Naive thymus-derived CD4-positive, alpha-beta T cell (primary cell): ENCODE measurements around the gene RNASEH2A. TPM values are rescaled to one million over a fixed set of nuclear protein-coding genes. Genes with fewer than 3 reads are reported as not detected.
"Not testable (repeated sequence)": the region's sequence is repeated elsewhere in the genome, so short reads cannot be mapped to it uniquely, and the experiment has no call there.

Experiments
- ATAC-seq: fragments of 150-1000 bp; cut with Tn5 transposase; 2 replicates; pipeline ENCODE4 v1.10.0; 2021; ENCODE audit warnings: mild to moderate bottlenecking, moderate library complexity
- CTCF ChIA-PET: fragments of 350-600 bp; sonication (Branson Sonifier 250); formaldehyde crosslinking; loops from one replicate; lab custom pipeline; 2021; ENCODE audit warnings: antibody characterized with exemption; lab: Charles Lee
- POLR2A ChIA-PET: fragments of 350-600 bp; sonication (Branson Sonifier 250); formaldehyde crosslinking; loops from one replicate; lab custom pipeline; 2021; ENCODE audit warnings: antibody characterized with exemption, inconsistent platforms; lab: Charles Lee
- DNase-seq, 9 donors: peaks; one replicate each; pipeline versions ENCODE4 v3.0.0 to v3.0.0-alpha.2; 2020 to 2022; ENCODE audit warnings: mixed read lengths in 1 of 9
- H3K27ac ChIP-seq: one replicate; pipeline ENCODE4 v1.7.0; 2013; ENCODE audit warnings: mild to moderate bottlenecking, low read depth, low read length, moderate library complexity
- H3K27me3 ChIP-seq, 2 donors: one replicate each; pipeline ENCODE4 v1.7.0; 2013; ENCODE audit warnings: low read length in 2 of 2, mild to moderate bottlenecking in 2 of 2, moderate library complexity in 2 of 2; ENCODE audit not compliant: control insufficient read depth in 2 of 2, insufficient read depth in 2 of 2
- H3K36me3 ChIP-seq, 3 experiments: 1 replicate in 2 of 3; 2 replicates in 1 of 3; pipeline ENCODE4 v1.7.0; 2013; ENCODE audit warnings: low read length in 3 of 3, mild to moderate bottlenecking in 3 of 3, moderate library complexity in 1 of 3; ENCODE audit not compliant: insufficient read depth in 3 of 3, control insufficient read depth in 2 of 3
- H3K4me1 ChIP-seq, 2 donors: one replicate each; pipeline ENCODE4 v1.7.0; 2013; ENCODE audit warnings: low read length in 2 of 2, mild to moderate bottlenecking in 2 of 2, moderate library complexity in 1 of 2; ENCODE audit not compliant: control insufficient read depth in 2 of 2, insufficient read depth in 2 of 2
- H3K4me3 ChIP-seq: 2 replicates; pipeline ENCODE4 v1.7.0; 2013; ENCODE audit warnings: mild to moderate bottlenecking, low read length
- H3K9me3 ChIP-seq, 3 experiments: 1 replicate in 2 of 3; 2 replicates in 1 of 3; pipeline ENCODE4 v1.7.0; 2013; ENCODE audit warnings: low read length in 3 of 3; ENCODE audit not compliant: control insufficient read depth in 2 of 3
- H3K27ac Mint-ChIP-seq, 9 donors: one replicate each; pipeline ENCODE4 v1.8.0; 2020 to 2022; ENCODE audit warnings: mixed read lengths in 9 of 9, mild to moderate bottlenecking in 8 of 9, moderate library complexity in 5 of 9, inconsistent platforms in 2 of 9
- H3K27me3 Mint-ChIP-seq, 5 donors: one replicate each; pipeline ENCODE4 v1.8.0; 2021 to 2022; ENCODE audit warnings: mixed read lengths in 5 of 5, mild to moderate bottlenecking in 1 of 5
- H3K36me3 Mint-ChIP-seq, 5 donors: one replicate each; pipeline ENCODE4 v1.8.0; 2020 to 2022; ENCODE audit warnings: mixed read lengths in 5 of 5, mild to moderate bottlenecking in 3 of 5, inconsistent platforms in 1 of 5
- H3K4me1 Mint-ChIP-seq, 7 donors: one replicate each; pipeline ENCODE4 v1.8.0; 2020 to 2022; ENCODE audit warnings: mixed read lengths in 7 of 7, mild to moderate bottlenecking in 3 of 7, inconsistent platforms in 1 of 7
- H3K4me3 Mint-ChIP-seq, 10 donors: one replicate each; pipeline ENCODE4 v1.8.0; 2020 to 2022; ENCODE audit warnings: mild to moderate bottlenecking in 10 of 10, mixed read lengths in 10 of 10, moderate library complexity in 6 of 10, inconsistent platforms in 2 of 10
- H3K9me3 Mint-ChIP-seq, 11 donors: one replicate each; pipeline ENCODE4 v1.8.0; 2020 to 2022; ENCODE audit warnings: mixed read lengths in 11 of 11, mild to moderate bottlenecking in 4 of 11, inconsistent platforms in 1 of 11, moderate library complexity in 1 of 11
- intact Hi-C, 2 donors: fragments of 100-400 bp; cut with micrococcal nuclease; formaldehyde crosslinking; loops; one replicate each; pipeline ENCODE4 v1.15.1; 2023
- polyA plus RNA-seq, 2 donors: library from polyadenylated mRNA; unstranded; fragments of 300-500 nt; fragmentation: Illumina TruSeq; gene quantifications; one replicate each; pipeline ENCODE4 v1.2.3, GENCODE V29; 2021
- total RNA-seq, 6 experiments: library from RNA in 5 of 6; stranded (reverse) in 5 of 6; gene quantifications; 1 replicate in 5 of 6; 2 replicates in 1 of 6; pipeline ENCODE4 v1.2.3 and lab custom pipeline; 2021 to 2026

The RNASEH2A gene
- total and polyA plus RNA-seq, 7 experiments from 2014 or later: 1.6 to 30.9 (median 12.8) TPM

GRCh38 chr19:12804051-12804450 lies 2.3 kb upstream of the RNASEH2A start:
- no peak for DNase-seq
- peaks cover 0 to 23% (median 5%) of the 10 kb centered on the region in 3 experiments for H3K36me3 ChIP-seq
- POLR2A ChIA-PET: interaction anchor here (1.6 to 5.1 kb wide), 3 partner anchors 12 to 26 kb away, joined by 5 to 31 read pairs (median 27); partner anchors contain the start of gene JUNB
- no peak overlapping the region for H3K27ac ChIP-seq
- no peaks in the 10 kb centered on the region for H3K27me3 ChIP-seq
- peaks cover 15 to 42% (median 35%) of the 10 kb centered on the region in 7 donors for H3K4me1 Mint-ChIP-seq
- H3K27me3 Mint-ChIP-seq: peaks cover 0 to 6% (median 0%) of the 10 kb centered on the region in 5 donors
- peaks cover 0 to 1% (median 0%) of the 10 kb centered on the region in 11 donors for H3K9me3 Mint-ChIP-seq
- CTCF ChIA-PET: interaction anchor here (1.4 kb wide), 1 partner anchor 44 kb away, joined by 5 read pairs; no protein-coding TSS in a partner anchor
- peaks cover 26 to 28% of the 10 kb centered on the region in 2 donors for H3K4me1 ChIP-seq
- intact Hi-C loops: loop anchor here in 1 of 2 donors (5.0 kb wide), 1 partner anchor 33 kb away; the partner anchor contains the start of gene MAST1
- no peaks in the 10 kb centered on the region for H3K9me3 ChIP-seq
- no peak overlapping the region for H3K27ac Mint-ChIP-seq
- peak overlapping the region in 2 of 10 donors; percentile 14 to 64 for H3K4me3 Mint-ChIP-seq
- ATAC-seq: no peak
- H3K36me3 Mint-ChIP-seq: peaks cover 0 to 9% (median 3%) of the 10 kb centered on the region in 5 donors
- no peak overlapping the region for H3K4me3 ChIP-seq

- H3K36me3 Mint-ChIP-seq: peaks cover 0 to 17% (median 6%) of the 10 kb centered on the region in 5 donors
- H3K27ac ChIP-seq: no peak overlapping the region
- H3K4me3 ChIP-seq: no peak overlapping the region
- H3K4me1 Mint-ChIP-seq: no peaks in the 10 kb centered on the region
- H3K4me3 Mint-ChIP-seq: no peak overlapping the region
- no peaks in the 10 kb centered on the region for H3K27me3 Mint-ChIP-seq
- peaks cover 0 to 10% (median 0%) of the 10 kb centered on the region in 3 experiments for H3K36me3 ChIP-seq
- ATAC-seq: no peak
- no peak overlapping the region for H3K27ac Mint-ChIP-seq
- no peak for DNase-seq
- ChIA-PET POLR2A (no interaction called here), CTCF (interaction anchor here (0.8 kb wide), 1 partner anchor 58 kb away, joined by 3 read pairs; no protein-coding TSS in a partner anchor)
- H3K9me3 ChIP-seq: no peaks in the 10 kb centered on the region
- intact Hi-C loops: no loop called here
- no peaks in the 10 kb centered on the region for H3K27me3 ChIP-seq
- H3K4me1 ChIP-seq: no peaks in the 10 kb centered on the region
- no peaks in the 10 kb centered on the region for H3K9me3 Mint-ChIP-seq
These were observed 8.7 kb downstream of the RNASEH2A start for GRCh38 chr19:12815088-12815487.

GRCh38 chr19:12817188-12817587 lies 10.8 kb downstream of the RNASEH2A start:
- ATAC-seq, H3K4me3 Mint-ChIP-seq, H3K36me3 ChIP-seq, H3K27me3 ChIP-seq, CTCF ChIA-PET, H3K27me3 Mint-ChIP-seq, H3K4me3 ChIP-seq, H3K9me3 ChIP-seq, H3K27ac ChIP-seq, H3K27ac Mint-ChIP-seq, intact Hi-C loops, H3K9me3 Mint-ChIP-seq, H3K4me1 Mint-ChIP-seq, H3K4me1 ChIP-seq, DNase-seq: not testable (repeated sequence)
- POLR2A ChIA-PET: interaction anchor here (0.7 kb wide), 1 partner anchor 11 kb away, joined by 4 read pairs; the partner anchor contains the start of gene RNASEH2A
- H3K36me3 Mint-ChIP-seq: peaks cover 0 to 17% (median 6%) of the 10 kb centered on the region in 5 donors

GRCh38 chr19:12817810-12818209 lies 11.4 kb downstream of the RNASEH2A start:
- H3K4me1 Mint-ChIP-seq, H3K27me3 Mint-ChIP-seq, H3K4me3 Mint-ChIP-seq, intact Hi-C loops, ATAC-seq, H3K4me1 ChIP-seq, H3K9me3 ChIP-seq, H3K36me3 ChIP-seq, CTCF ChIA-PET, POLR2A ChIA-PET, H3K27ac ChIP-seq, DNase-seq, H3K4me3 ChIP-seq, H3K27me3 ChIP-seq, H3K9me3 Mint-ChIP-seq: not testable (repeated sequence)
- Mint-ChIP-seq H3K27ac (peak overlapping the region in 1 of 9 donors; percentile 62), H3K36me3 (peaks cover 0 to 16% (median 5%) of the 10 kb centered on the region in 5 donors)

GRCh38 chr19:12821761-12822160 lies 15.4 kb downstream of the RNASEH2A start:
- POLR2A ChIA-PET: interaction anchor here (1.0 kb wide), 2 partner anchors 19 to 24 kb away, joined by 4 read pairs; no protein-coding TSS in a partner anchor
- H3K27ac ChIP-seq: no peak overlapping the region
- peaks cover 0 to 5% (median 0%) of the 10 kb centered on the region in 11 donors for H3K9me3 Mint-ChIP-seq
- CTCF ChIA-PET: interaction anchor here (0.7 to 0.8 kb wide), 2 partner anchors 25 to 133 kb away, joined by 3 read pairs; no protein-coding TSS in a partner anchor
- DNase-seq (no peak), ATAC-seq (no peak)
- intact Hi-C loops: no loop called here
- H3K4me3 Mint-ChIP-seq: no peak overlapping the region
- H3K4me3 ChIP-seq: no peak overlapping the region
- H3K9me3 ChIP-seq: no peaks in the 10 kb centered on the region
- peaks cover 0 to 4% (median 0%) of the 10 kb centered on the region in 5 donors for H3K36me3 Mint-ChIP-seq
- no peaks in the 10 kb centered on the region for H3K36me3 ChIP-seq
- no peak overlapping the region for H3K27ac Mint-ChIP-seq
- H3K27me3 ChIP-seq: no peaks in the 10 kb centered on the region
- H3K4me1 ChIP-seq: no peaks in the 10 kb centered on the region
- peaks cover 14 to 20% (median 17%) of the 10 kb centered on the region in 5 donors for H3K27me3 Mint-ChIP-seq
- peaks cover 4 to 10% (median 9%) of the 10 kb centered on the region in 7 donors for H3K4me1 Mint-ChIP-seq

GRCh38 chr19:12825254-12826131 lies 19.1 kb downstream of the RNASEH2A start:
- Mint-ChIP-seq H3K4me3 (peak overlapping the region in 6 of 10 donors; percentile 8 to 60 (median 44)), H3K9me3 (peaks cover 0 to 5% (median 3%) of the 10 kb centered on the region in 11 donors), H3K4me1 (peaks cover 4 to 13% (median 9%) of the 10 kb centered on the region in 7 donors), H3K36me3 (peaks cover 0 to 4% (median 0%) of the 10 kb centered on the region in 5 donors), H3K27ac (peak overlapping the region in 1 of 9 donors; percentile 25), H3K27me3 (peaks cover 39 to 57% (median 50%) of the 10 kb centered on the region in 5 donors)
- ChIA-PET CTCF (interaction anchor here (0.5 to 1.1 kb wide), 3 partner anchors 22 to 75 kb away, joined by 3 to 4 read pairs (median 3); no protein-coding TSS in a partner anchor), POLR2A (interaction anchor here (0.6 kb wide), 1 partner anchor 187 kb away, joined by 3 read pairs; no protein-coding TSS in a partner anchor)
- no peak for DNase-seq
- peak; percentile 45 for ATAC-seq
- Histone ChIP-seq H3K4me1 (no peaks in the 10 kb centered on the region), H3K36me3 (no peaks in the 10 kb centered on the region), H3K27me3 (peaks cover 0 to 18% of the 10 kb centered on the region in 2 donors), H3K4me3 (no peak overlapping the region), H3K9me3 (no peaks in the 10 kb centered on the region), H3K27ac (no peak overlapping the region)
- intact Hi-C loops: no loop called here
